Pons (tissue), 1 donor: ENCODE data around the gene HBG2.

ENCODE experiments used
- DNase-seq: peaks from one replicate; pipeline ENCODE4 v3.0.0-alpha.2; 2016; ENCODE audit warnings: low spot score

Gene HBG2

GRCh38 chr11:5229356-5229755 is 25.2 kb downstream of the HBG2 start:
- DNase-seq, result no peak

GRCh38 chr11:5228124-5228523 is 26.5 kb downstream of the HBG2 start:
- DNase-seq, result no peak

DNA sequence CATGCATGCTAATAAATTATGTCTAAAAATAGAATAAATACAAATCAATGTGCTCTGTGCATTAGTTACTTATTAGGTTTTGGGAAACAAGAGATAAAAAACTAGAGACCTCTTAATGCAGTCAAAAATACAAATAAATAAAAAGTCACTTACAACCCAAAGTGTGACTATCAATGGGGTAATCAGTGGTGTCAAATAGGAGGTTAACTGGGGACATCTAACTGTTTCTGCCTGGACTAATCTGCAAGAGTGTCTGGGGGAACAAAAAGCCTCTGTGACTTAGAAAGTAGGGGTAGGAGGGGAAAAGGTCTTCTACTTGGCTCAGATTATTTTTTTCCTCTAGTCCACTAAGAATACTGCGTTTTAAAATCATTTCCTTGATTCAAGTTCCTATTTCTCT is 26.9 kb downstream of the HBG2 start:
- no peak for DNase-seq

GRCh38 chr11:5226732-5227310 is 27.8 kb downstream of the HBG2 start, which contains the start of gene HBB:
TSS of gene HBB (minus strand) at chr11:5227071. CDS start at chr11:5227021, 50 bp downstream.
- DNase-seq, result no peak

DNA sequence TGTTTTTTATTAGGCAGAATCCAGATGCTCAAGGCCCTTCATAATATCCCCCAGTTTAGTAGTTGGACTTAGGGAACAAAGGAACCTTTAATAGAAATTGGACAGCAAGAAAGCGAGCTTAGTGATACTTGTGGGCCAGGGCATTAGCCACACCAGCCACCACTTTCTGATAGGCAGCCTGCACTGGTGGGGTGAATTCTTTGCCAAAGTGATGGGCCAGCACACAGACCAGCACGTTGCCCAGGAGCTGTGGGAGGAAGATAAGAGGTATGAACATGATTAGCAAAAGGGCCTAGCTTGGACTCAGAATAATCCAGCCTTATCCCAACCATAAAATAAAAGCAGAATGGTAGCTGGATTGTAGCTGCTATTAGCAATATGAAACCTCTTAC is 29.1 kb downstream of the HBG2 start:
- no peak for DNase-seq

DNA sequence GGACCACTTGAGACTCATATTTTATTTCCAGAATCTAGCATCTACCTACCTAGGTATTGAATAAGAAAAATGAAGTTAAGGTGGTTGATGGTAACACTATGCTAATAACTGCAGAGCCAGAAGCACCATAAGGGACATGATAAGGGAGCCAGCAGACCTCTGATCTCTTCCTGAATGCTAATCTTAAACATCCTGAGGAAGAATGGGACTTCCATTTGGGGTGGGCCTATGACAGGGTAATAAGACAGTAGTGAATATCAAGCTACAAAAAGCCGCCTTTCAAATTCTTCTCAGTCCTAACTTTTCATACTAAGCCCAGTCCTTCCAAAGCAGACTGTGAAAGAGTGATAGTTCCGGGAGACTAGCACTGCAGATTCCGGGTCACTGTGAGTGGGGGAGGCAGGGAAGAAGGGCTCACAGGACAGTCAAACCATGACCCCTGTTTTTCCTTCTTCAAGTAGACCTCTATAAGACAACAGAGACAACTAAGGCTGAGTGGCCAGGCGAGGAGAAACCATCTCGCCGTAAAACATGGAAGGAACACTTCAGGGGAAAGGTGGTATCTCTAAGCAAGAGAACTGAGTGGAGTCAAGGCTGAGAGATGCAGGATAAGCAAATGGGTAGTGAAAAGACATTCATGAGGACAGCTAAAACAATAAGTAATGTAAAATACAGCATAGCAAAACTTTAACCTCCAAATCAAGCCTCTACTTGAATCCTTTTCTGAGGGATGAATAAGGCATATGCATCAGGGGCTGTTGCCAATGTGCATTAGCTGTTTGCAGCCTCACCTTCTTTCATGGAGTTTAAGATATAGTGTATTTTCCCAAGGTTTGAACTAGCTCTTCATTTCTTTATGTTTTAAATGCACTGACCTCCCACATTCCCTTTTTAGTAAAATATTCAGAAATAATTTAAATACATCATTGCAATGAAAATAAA is 29.8 kb downstream of the HBG2 start:
- DNase-seq, result no peak

DNA sequence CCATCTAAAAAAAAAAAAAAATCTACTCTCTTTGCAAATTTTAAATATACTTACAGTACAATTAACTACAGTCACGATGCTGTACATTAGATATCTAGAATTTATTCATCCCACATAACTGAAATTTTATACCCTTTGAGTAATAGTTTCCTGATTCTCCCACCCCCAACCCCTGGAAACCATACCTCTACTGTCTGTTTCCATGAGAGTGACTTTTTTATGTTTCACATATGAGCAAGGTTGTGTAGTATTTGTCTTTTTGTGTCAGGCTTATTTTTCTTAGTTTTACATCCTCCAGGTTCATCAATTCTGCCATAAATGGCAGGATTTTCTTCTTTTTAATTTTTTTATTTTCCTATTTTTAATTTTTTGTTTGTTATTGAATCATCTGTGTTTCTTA is 30.9 kb downstream of the HBG2 start:
- DNase-seq, result no peak

- no peak for DNase-seq
Observed at GRCh38 chr11:5223146-5223545, 31.4 kb downstream of the HBG2 start.

- no peak for DNase-seq
Observed at GRCh38 chr11:5210376-5210885, 44.1 kb downstream of the HBG2 start.

- peak; percentile 47 for DNase-seq
Observed at GRCh38 chr11:5204787-5205186, 49.8 kb downstream of the HBG2 start.

- no peak for DNase-seq
Observed at GRCh38 chr11:5203366-5203765, 51.2 kb downstream of the HBG2 start.
